ENCODE results near the gene PLA2G4B.

PLA2G4B gene

GRCh38 chr15:41838400-41838897, at the start of gene PLA2G4B:
PLA2G4B (plus strand) TSS chr15:41838847; CDS start chr15:41838914, 67 bp downstream.
- DNase-seq (ENCODE audit: low spot score) = no peak
- TF ChIP-seq CTCF (IDR thresholded peaks at IDR 0.05; ENCODE audit: extremely low read depth, insufficient read depth, missing control alignments) = no peak
- in situ Hi-C loops (cut with MboI; ENCODE audit: low pct_unique_long_range_greater_than_20kb, low sequenced_read_pairs, unreplicated experiment) = no loop called here

- TF ChIP-seq CTCF (IDR thresholded peaks at IDR 0.05; ENCODE audit: extremely low read depth, insufficient read depth, missing control alignments) = no peak
- no peak for DNase-seq (ENCODE audit: low spot score)
- in situ Hi-C loops (cut with MboI; ENCODE audit: low pct_unique_long_range_greater_than_20kb, low sequenced_read_pairs, unreplicated experiment) = no loop called here
These were observed 49.4 kb upstream of the PLA2G4B start for GRCh38 chr15:41789236-41789635.

GRCh38 chr15:41789662-41790061, 49.0 kb upstream of the PLA2G4B start:
- no peak for DNase-seq (ENCODE audit: low spot score)
- in situ Hi-C loops (cut with MboI; ENCODE audit: low pct_unique_long_range_greater_than_20kb, low sequenced_read_pairs, unreplicated experiment) = no loop called here
- no peak for TF ChIP-seq CTCF (IDR thresholded peaks at IDR 0.05; ENCODE audit: extremely low read depth, insufficient read depth, missing control alignments)

- DNase-seq (ENCODE audit: low spot score) = no peak
- in situ Hi-C loops (cut with MboI; ENCODE audit: low pct_unique_long_range_greater_than_20kb, low sequenced_read_pairs, unreplicated experiment) = no loop called here
- TF ChIP-seq CTCF (IDR thresholded peaks at IDR 0.05; ENCODE audit: extremely low read depth, insufficient read depth, missing control alignments) = no peak
These were observed 48.5 kb upstream of the PLA2G4B start for GRCh38 chr15:41790169-41790568.

- in situ Hi-C loops (cut with MboI; ENCODE audit: low pct_unique_long_range_greater_than_20kb, low sequenced_read_pairs, unreplicated experiment) = no loop called here
- DNase-seq (ENCODE audit: low spot score) = no peak
- no peak for TF ChIP-seq CTCF (IDR thresholded peaks at IDR 0.05; ENCODE audit: extremely low read depth, insufficient read depth, missing control alignments)
These were observed 47.7 kb upstream of the PLA2G4B start for GRCh38 chr15:41790756-41791546.

GRCh38 chr15:41791547-41791937, 47.1 kb upstream of the PLA2G4B start:
- DNase-seq (ENCODE audit: low spot score) = no peak
- TF ChIP-seq CTCF (IDR thresholded peaks at IDR 0.05; ENCODE audit: extremely low read depth, insufficient read depth, missing control alignments) = no peak
- in situ Hi-C loops (cut with MboI; ENCODE audit: low pct_unique_long_range_greater_than_20kb, low sequenced_read_pairs, unreplicated experiment) = no loop called here

Data from GM13977 (cell line).